PC-3 (cell line): ENCODE measurements around the gene PCYOX1L. TPM values are rescaled to one million over a fixed set of nuclear protein-coding genes. Genes with fewer than 3 reads are reported as not detected.

Source experiments
- ATAC-seq: fragments of 200-7000 bp; cut with Tn5 transposase; 2 replicates; pipeline ENCODE4 v1.9.1; 2020; ENCODE audit warnings: mild to moderate bottlenecking, moderate library complexity
- BruUV-seq: library from RNA; stranded (reverse); fragments of 400-500 nt; replicated peaks from 2 replicates; lab custom pipeline; 2021; lab: Mats Ljungman, UMichigan
- CTCF ChIA-PET: fragments of 300-600 bp; sonication (Branson Sonifier 250); formaldehyde crosslinking; loops from one replicate; lab custom pipeline; 2022; ENCODE audit warnings: antibody characterized with exemption; lab: Charles Lee
- POLR2A ChIA-PET: fragments of 300-600 bp; sonication (Branson Sonifier 250); formaldehyde crosslinking; loops from one replicate; lab custom pipeline; 2022; ENCODE audit warnings: antibody characterized with exemption; ENCODE audit not compliant: unreplicated experiment; lab: Charles Lee
- DNase-seq: peaks from one replicate; pipeline ENCODE4 v3.0.0-alpha.2; 2015
- H2AFZ ChIP-seq: fragments of 300-600 bp; sonication (generic); 2 replicates; pipeline ENCODE4 v1.6.0; 2016; ENCODE audit warnings: antibody characterized with exemption, low read length
- H3F3A ChIP-seq: fragments of 300-600 bp; sonication (generic); one replicate; pipeline ENCODE4 v1.6.0; 2017; ENCODE audit warnings: antibody characterized with exemption, low read length, control low read depth, mild to moderate bottlenecking; ENCODE audit not compliant: unreplicated experiment
- H3K27ac ChIP-seq: fragments of 300-600 bp; sonication (generic); 2 replicates; pipeline ENCODE4 v1.5.1; 2016; ENCODE audit warnings: mild to moderate bottlenecking, low read length
- H3K27me3 ChIP-seq: fragments of 300-600 bp; sonication (generic); 2 replicates; pipeline ENCODE4 v1.6.1; 2016; ENCODE audit warnings: low read length, mixed read lengths
- H3K36me3 ChIP-seq: fragments of 300-600 bp; sonication (generic); 2 replicates; pipeline ENCODE4 v1.6.1; 2016; ENCODE audit warnings: low read depth, mixed run types, low read length, mixed read lengths
- H3K4me1 ChIP-seq: fragments of 300-600 bp; sonication (generic); 2 replicates; pipeline ENCODE4 v1.5.1; 2016; ENCODE audit warnings: low read length; ENCODE audit not compliant: insufficient read depth
- H3K4me2 ChIP-seq: fragments of 300-600 bp; sonication (generic); 2 replicates; pipeline ENCODE4 v1.6.0; 2016; ENCODE audit warnings: low read length
- H3K4me3 ChIP-seq: fragments of 300-600 bp; sonication (generic); 2 replicates; pipeline ENCODE4 v1.5.1; 2016; ENCODE audit warnings: mild to moderate bottlenecking, low read length, mixed read lengths
- H3K79me2 ChIP-seq: fragments of 300-600 bp; sonication (generic); 2 replicates; pipeline ENCODE4 v1.6.1; 2017; ENCODE audit warnings: low read length, mixed read lengths
- H3K9ac ChIP-seq: fragments of 300-600 bp; sonication (generic); 2 replicates; pipeline ENCODE4 v1.6.0; 2016; ENCODE audit warnings: mild to moderate bottlenecking, low read length
- H3K9me2 ChIP-seq: fragments of 300-600 bp; sonication (generic); replicated peaks from 2 replicates; pipeline ENCODE4 v1.6.1; 2016; ENCODE audit warnings: mixed run types, low read length, mixed read lengths
- H3K9me3 ChIP-seq: fragments of 300-600 bp; sonication (generic); 2 replicates; pipeline ENCODE4 v1.6.1; 2016; ENCODE audit warnings: low read length, mixed read lengths
- H4K20me1 ChIP-seq: fragments of 300-600 bp; sonication (generic); 2 replicates; pipeline ENCODE4 v1.6.1; 2016; ENCODE audit warnings: low read length, mixed read lengths
- CTCF ChIP-seq: fragments of 300-600 bp; sonication (generic); conservative IDR thresholded peaks from 2 replicates; pipeline ENCODE4 v1.5.1; 2017; ENCODE audit warnings: antibody characterized with exemption, low read depth, mild to moderate bottlenecking, low read length
- EZH2 ChIP-seq: fragments of 300-600 bp; sonication (generic); IDR thresholded peaks from one replicate; pipeline ENCODE4 v1.6.1; 2017; ENCODE audit warnings: antibody characterized with exemption, mild to moderate bottlenecking, low read length; ENCODE audit not compliant: unreplicated experiment
- EZH2phosphoT487 ChIP-seq: fragments of 300-600 bp; sonication (generic); IDR thresholded peaks from 2 replicates; pipeline ENCODE4 v1.6.1; 2018; ENCODE audit warnings: mild to moderate bottlenecking, antibody characterized with exemption, low read length, borderline replicate concordance
- intact Hi-C: fragments of 100-400 bp; cut with micrococcal nuclease; formaldehyde crosslinking; loops from 2 replicates; pipeline ENCODE4 v1.9.0; 2023
- total RNA-seq: library from RNA; depleted of rRNA; stranded (reverse); fragments of >200 nt; gene quantifications from 2 replicates; pipeline ENCODE4 v1.2.3, GENCODE V29; 2014

The PCYOX1L gene
- total RNA-seq, 1 experiment from 2014 or later: 12.8 TPM

- TF ChIP-seq EZH2 (no peak), EZH2phosphoT487 (no peak)
- Histone ChIP-seq H4K20me1 (0 out of 2 replicates have a peak, but pooled peaks cover 6% of the 10 kb centered on the region), H3K4me1 (peaks cover 13% of the 10 kb centered on the region), H3K9ac (no peak overlapping the region), H3K4me3 (no peak overlapping the region), H3K9me3 (no peaks in the 10 kb centered on the region), H3K79me2 (peaks cover 51% of the 10 kb centered on the region), H3K27me3 (no peaks in the 10 kb centered on the region), H2AFZ (no peak overlapping the region), H3K27ac (no peak overlapping the region), H3F3A (no peaks in the 10 kb centered on the region), H3K9me2 (no peaks in the 10 kb centered on the region), H3K36me3 (peaks cover 66% of the 10 kb centered on the region), H3K4me2 (no peak overlapping the region)
- ATAC-seq (no peak), DNase-seq (no peak)
- ChIA-PET POLR2A (no interaction called here), CTCF (no interaction called here)
- intact Hi-C loops: no loop called here
- BruUV-seq: no TSS peak
These were observed 3.9 kb upstream of the PCYOX1L start for GRCh38 chr5:149353911-149354310.

GRCh38 chr5:149355688-149356087 is 2.2 kb upstream of the PCYOX1L start:
- no peak overlapping the region for H2AFZ ChIP-seq
- H3K27me3 ChIP-seq: no peaks in the 10 kb centered on the region
- no peak overlapping the region for H3K27ac ChIP-seq
- TF ChIP-seq CTCF (no peak), EZH2phosphoT487 (no peak), EZH2 (no peak)
- no peaks in the 10 kb centered on the region for H3F3A ChIP-seq
- H3K9me3 ChIP-seq: no peaks in the 10 kb centered on the region
- 0 out of 2 replicates have a peak, but pooled peaks cover 6% of the 10 kb centered on the region for H4K20me1 ChIP-seq
- no peak overlapping the region for H3K4me2 ChIP-seq
- POLR2A ChIA-PET: interaction anchor here (0.6 kb wide), 1 partner anchor 11 kb away, joined by 3 read pairs; no protein-coding TSS in a partner anchor
- intact Hi-C loops: no loop called here
- ATAC-seq (no peak), DNase-seq (no peak)
- H3K4me3 ChIP-seq: no peak overlapping the region
- BruUV-seq: no TSS peak
- peaks cover 15% of the 10 kb centered on the region for H3K4me1 ChIP-seq
- H3K9me2 ChIP-seq: no peaks in the 10 kb centered on the region
- no peak overlapping the region for H3K9ac ChIP-seq
- peaks cover 35% of the 10 kb centered on the region for H3K79me2 ChIP-seq
- H3K36me3 ChIP-seq: peaks cover 49% of the 10 kb centered on the region
- CTCF ChIA-PET: no interaction called here

GRCh38 chr5:149356391-149356790 is 1.5 kb upstream of the PCYOX1L start:
- POLR2A ChIA-PET: interaction anchor here (0.6 kb wide), 1 partner anchor 11 kb away, joined by 3 read pairs; no protein-coding TSS in a partner anchor
- no peak for DNase-seq

More at GRCh38 chr5:149356391-149356790, 1.5 kb upstream of the PCYOX1L start:
- Histone ChIP-seq H3K9me2 (no peaks in the 10 kb centered on the region), H3K4me2 (no peak overlapping the region), H4K20me1 (0 out of 2 replicates have a peak, but pooled peaks cover 6% of the 10 kb centered on the region), H3K79me2 (peaks cover 30% of the 10 kb centered on the region), H3K4me3 (no peak overlapping the region), H3K36me3 (peaks cover 42% of the 10 kb centered on the region), H3K9ac (no peak overlapping the region), H3F3A (no peaks in the 10 kb centered on the region), H3K27ac (no peak overlapping the region), H3K9me3 (no peaks in the 10 kb centered on the region), H2AFZ (no peak overlapping the region), H3K4me1 (peaks cover 15% of the 10 kb centered on the region), H3K27me3 (no peaks in the 10 kb centered on the region)
- intact Hi-C loops: no loop called here
- no peak for TF ChIP-seq EZH2
- no peak for TF ChIP-seq EZH2phosphoT487
- no peak for TF ChIP-seq CTCF
- ATAC-seq: no peak
- CTCF ChIA-PET: no interaction called here
- BruUV-seq: no TSS peak
